Tibial artery (tissue), 4 donors: ENCODE data around the gene ST8SIA2.

ENCODE experiments used
- DNase-seq, 2 donors: peaks; one replicate each; pipeline ENCODE4 v3.0.0-alpha.2; 2019
- H3K27ac ChIP-seq, 2 donors: fragments of 200-600 bp; sonication (generic) in 1 of 2; 1 replicate in 1 of 2; 2 replicates in 1 of 2; pipeline ENCODE4 v1.5.1; 2018 to 2019; ENCODE audit warnings: mild to moderate bottlenecking in 1 of 2
- H3K27me3 ChIP-seq, 2 donors: fragments of 200-600 bp; sonication (generic) in 1 of 2; one replicate each; pipeline versions ENCODE4 v1.5.1 to v1.6.0; 2016 to 2019
- H3K36me3 ChIP-seq, 3 donors: fragments of 200-600 bp; sonication (generic) in 2 of 3; one replicate each; pipeline ENCODE4 v1.5.1; 2016 to 2019; ENCODE audit warnings: mild to moderate bottlenecking in 2 of 3
- H3K4me1 ChIP-seq, 4 donors: fragments of 200-600 bp; sonication (generic) in 2 of 4; 1 replicate in 3 of 4; 2 replicates in 1 of 4; pipeline ENCODE4 v1.5.1; 2016 to 2019
- H3K4me3 ChIP-seq, 2 donors: fragments of 200-600 bp; sonication (generic) in 1 of 2; 1 replicate in 1 of 2; 2 replicates in 1 of 2; pipeline ENCODE4 v1.5.1; 2018 to 2019; ENCODE audit warnings: mild to moderate bottlenecking in 2 of 2
- H3K9me3 ChIP-seq, 3 donors: fragments of 200-600 bp; sonication (generic) in 1 of 3; one replicate each; pipeline ENCODE4 v1.5.1; 2016 to 2019
- CTCF ChIP-seq, 2 experiments: fragments of 200-600 bp in 1 of 2; fragments of 450-650 bp in 1 of 2; IDR thresholded peaks; one replicate each; pipeline ENCODE4 v1.5.1; 2017 to 2019; ENCODE audit warnings: antibody characterized with exemption in 2 of 2, mild to moderate bottlenecking in 1 of 2, moderate library complexity in 1 of 2
- intact Hi-C: fragments of 100-400 bp; cut with DNase I; formaldehyde crosslinking; loops from one replicate; pipeline ENCODE4 v1.15.0; 2023; ENCODE audit warnings: low total_unique reads

Gene ST8SIA2

GRCh38 chr15:92393071-92393979 lies at the start of gene ST8SIA2:
TSS of gene ST8SIA2 (plus strand) at chr15:92393881. CDS start at chr15:92394065, 184 bp downstream.
- no peak for DNase-seq
- intact Hi-C loops, result loop anchor here (10.0 kb wide), 1 partner anchor 121 kb away; no protein-coding TSS in a partner anchor
- peaks cover 0 to 21% (median 7%) of the 10 kb centered on the region in 4 donors for H3K4me1 ChIP-seq
- H3K27ac ChIP-seq, result no peak within 1 kb of the TSS
- no peak for TF ChIP-seq CTCF (IDR thresholded peaks at IDR 0.05)
- H3K27me3 ChIP-seq, result peaks cover 0 to 56% of the 10 kb centered on the region in 2 donors
- H3K4me3 ChIP-seq, result no peak within 1 kb of the TSS
- no peaks in the 10 kb centered on the region for H3K9me3 ChIP-seq
- no peaks in the 10 kb centered on the region for H3K36me3 ChIP-seq

- H3K27me3 ChIP-seq, result peaks cover 0 to 16% of the 10 kb centered on the region in 2 donors
- DNase-seq, result no peak
- H3K4me1 ChIP-seq, result no peaks in the 10 kb centered on the region
- H3K27ac ChIP-seq, result no peak overlapping the region
- intact Hi-C loops, result no loop called here
- no peaks in the 10 kb centered on the region for H3K36me3 ChIP-seq
- no peak for TF ChIP-seq CTCF (IDR thresholded peaks at IDR 0.05)
- no peak overlapping the region for H3K4me3 ChIP-seq
- no peaks in the 10 kb centered on the region for H3K9me3 ChIP-seq
These were observed 49.6 kb upstream of the ST8SIA2 start for GRCh38 chr15:92343924-92344643.

GRCh38 chr15:92346063-92346462 lies 47.6 kb upstream of the ST8SIA2 start:
- no peaks in the 10 kb centered on the region for H3K36me3 ChIP-seq
- intact Hi-C loops, result no loop called here
- DNase-seq, result no peak
- no peak overlapping the region for H3K27ac ChIP-seq
- peaks cover 0 to 16% of the 10 kb centered on the region in 2 donors for H3K27me3 ChIP-seq
- H3K4me3 ChIP-seq, result no peak overlapping the region
- no peaks in the 10 kb centered on the region for H3K4me1 ChIP-seq
- no peaks in the 10 kb centered on the region for H3K9me3 ChIP-seq
- no peak for TF ChIP-seq CTCF (IDR thresholded peaks at IDR 0.05)

GRCh38 chr15:92355307-92355706 lies 38.4 kb upstream of the ST8SIA2 start:
- intact Hi-C loops, result no loop called here
- Histone ChIP-seq H3K36me3 (no peaks in the 10 kb centered on the region), H3K4me1 (no peaks in the 10 kb centered on the region), H3K9me3 (no peaks in the 10 kb centered on the region), H3K27me3 (no peaks in the 10 kb centered on the region), H3K27ac (no peak overlapping the region), H3K4me3 (no peak overlapping the region)
- no peak for DNase-seq
- no peak for TF ChIP-seq CTCF (IDR thresholded peaks at IDR 0.05)

- Histone ChIP-seq H3K27ac (no peak overlapping the region), H3K36me3 (no peaks in the 10 kb centered on the region), H3K9me3 (no peaks in the 10 kb centered on the region), H3K4me3 (no peak overlapping the region), H3K27me3 (no peaks in the 10 kb centered on the region), H3K4me1 (no peaks in the 10 kb centered on the region)
- intact Hi-C loops, result no loop called here
- DNase-seq, result no peak
- TF ChIP-seq CTCF (IDR thresholded peaks at IDR 0.05), result no peak
These were observed 32.2 kb upstream of the ST8SIA2 start for GRCh38 chr15:92361321-92362000.
